SK-N-SH (cell line): ENCODE data around the gene NTM. TPM values are rescaled to one million over a fixed set of nuclear protein-coding genes. Genes with fewer than 3 reads are reported as not detected.

Source experiments
- CTCF ChIA-PET: fragments of 300-600, 350-600 bp; formaldehyde crosslinking; extraction: SDS; loops from one replicate; lab custom pipeline; 2021; lab: Yijun Ruan, JAX
- POLR2A ChIA-PET: fragments of 350-600 bp; sonication (Branson Sonifier 250); formaldehyde crosslinking; extraction: SDS; loops from one replicate; lab custom pipeline; 2020; ENCODE audit warnings: antibody characterized with exemption, inconsistent platforms; lab: Yijun Ruan, JAX
- DNase-seq: peaks from one replicate; pipeline ENCODE4 v3.0.0; 2012
- H2AFZ ChIP-seq: fragments of 200-600 bp; sonication (generic); 2 replicates; pipeline ENCODE4 v1.8.1; 2016; ENCODE audit warnings: antibody characterized with exemption, mild to moderate bottlenecking, low read depth
- H3F3A ChIP-seq: fragments of 200-600 bp; sonication (generic); replicated peaks from 2 replicates; pipeline ENCODE3; 2016; ENCODE audit warnings: antibody characterized with exemption, mild to moderate bottlenecking; ENCODE audit not compliant: insufficient read depth
- H3K27ac ChIP-seq, 2 experiments: fragments of 200-500 bp in 1 of 2; fragments of 200-600 bp in 1 of 2; sonication (Bioruptor generic) in 1 of 2; sonication (generic), shearing (Covaris generic) in 1 of 2; 2 replicates each; pipeline versions ENCODE4 v1.5.1 to v1.6.1; 2014 to 2016; ENCODE audit warnings: low read depth in 2 of 2, inconsistent platforms in 1 of 2, low read length in 1 of 2, mild to moderate bottlenecking in 1 of 2, mixed read lengths in 1 of 2
- H3K27me3 ChIP-seq: fragments of 200-600 bp; sonication (generic), shearing (Covaris generic); 2 replicates; pipeline ENCODE4 v1.6.1; 2016; ENCODE audit warnings: mixed run types; ENCODE audit not compliant: insufficient read depth
- H3K36me3 ChIP-seq, 2 experiments: fragments of 200-500 bp in 1 of 2; fragments of 200-600 bp in 1 of 2; sonication (Bioruptor generic) in 1 of 2; sonication (generic) in 1 of 2; replicated peaks in 1 of 2; 2 replicates each; pipeline versions ENCODE3 to v1.5.1; 2014 to 2016; ENCODE audit warnings: low read length in 1 of 2, mild to moderate bottlenecking in 1 of 2; ENCODE audit not compliant: insufficient read depth in 2 of 2, control insufficient read depth in 1 of 2
- H3K4me1 ChIP-seq, 2 experiments: fragments of 200-500 bp in 1 of 2; fragments of 200-600 bp in 1 of 2; sonication (Bioruptor generic) in 1 of 2; sonication (generic), shearing (Covaris generic) in 1 of 2; 2 replicates each; pipeline versions ENCODE4 v1.5.1 to v1.6.1; 2014 to 2016; ENCODE audit warnings: low read depth in 1 of 2, low read length in 1 of 2, mixed run types in 1 of 2; ENCODE audit not compliant: insufficient read depth in 2 of 2, control insufficient read depth in 1 of 2
- H3K4me2 ChIP-seq: fragments of 200-600 bp; sonication (generic), shearing (Covaris generic); 2 replicates; pipeline ENCODE4 v1.6.1; 2017; ENCODE audit warnings: mixed run types
- H3K4me3 ChIP-seq, 2 experiments: fragments of 200-500 bp in 1 of 2; fragments of 200-600 bp in 1 of 2; sonication (Bioruptor generic) in 1 of 2; sonication (generic), shearing (Covaris generic) in 1 of 2; 2 replicates each; pipeline versions ENCODE4 v1.5.1 to v1.8.1; 2014 to 2016; ENCODE audit warnings: low read depth in 2 of 2, inconsistent platforms in 1 of 2, low read length in 1 of 2, mild to moderate bottlenecking in 1 of 2, mixed read lengths in 1 of 2, moderate library complexity in 1 of 2
- H3K79me2 ChIP-seq: fragments of 200-600 bp; sonication (generic); 2 replicates; pipeline ENCODE4 v1.8.1; 2017; ENCODE audit warnings: mild to moderate bottlenecking; ENCODE audit not compliant: insufficient read depth
- H3K9ac ChIP-seq: fragments of 200-600 bp; sonication (generic); 2 replicates; pipeline ENCODE4 v1.6.1; 2017; ENCODE audit warnings: mixed run types
- H3K9me2 ChIP-seq: fragments of 200-600 bp; sonication (generic); 2 replicates; pipeline ENCODE4 v1.6.1; 2017; ENCODE audit warnings: mixed run types
- H3K9me3 ChIP-seq: fragments of 200-600 bp; sonication (generic); 2 replicates; pipeline ENCODE4 v1.6.1; 2017; ENCODE audit warnings: mixed run types, mild to moderate bottlenecking, moderate library complexity
- H4K20me1 ChIP-seq: fragments of 200-600 bp; sonication (generic); 2 replicates; pipeline ENCODE4 v1.6.1; 2017; ENCODE audit warnings: mild to moderate bottlenecking, mixed run types; ENCODE audit not compliant: insufficient read depth
- CHD2 ChIP-seq: fragments of 150-350 bp; IDR thresholded peaks from 2 replicates; pipeline ENCODE4 v1.6.1; 2018; ENCODE audit warnings: low read length; ENCODE audit not compliant: partially characterized antibody
- CTCF ChIP-seq: fragments of 200-600 bp; sonication (generic); IDR thresholded peaks from 2 replicates; pipeline ENCODE4 v1.6.1; 2017; ENCODE audit warnings: antibody characterized with exemption, mild to moderate bottlenecking, moderate library complexity
- EP300 ChIP-seq, 2 experiments: IDR thresholded peaks; 2 replicates each; pipeline versions ENCODE4 v1.4.0 to v1.6.1; 2012; ENCODE audit warnings: borderline replicate concordance in 1 of 2, low read depth in 1 of 2, low read length in 1 of 2
- EZH2phosphoT487 ChIP-seq: fragments of 200-600 bp; sonication (generic); IDR thresholded peaks from 2 replicates; pipeline ENCODE4 v1.6.1; 2017; ENCODE audit warnings: low read depth, mixed run types, mild to moderate bottlenecking, antibody characterized with exemption, moderate library complexity, borderline replicate concordance
- FOSL2 ChIP-seq: IDR thresholded peaks from 2 replicates; pipeline ENCODE4 v1.4.0; 2012; ENCODE audit warnings: low read depth, mild to moderate bottlenecking, moderate library complexity, borderline replicate concordance
- FOXJ3 ChIP-seq: sonication (generic); formaldehyde crosslinking; IDR thresholded peaks from 2 replicates; pipeline ENCODE4 v1.5.1; 2020; ENCODE audit warnings: mild to moderate bottlenecking, missing genetic modification reagents
- FOXM1 ChIP-seq: IDR thresholded peaks from 2 replicates; pipeline ENCODE4 v1.4.0; 2012; ENCODE audit warnings: low read depth, mild to moderate bottlenecking
- GABPA ChIP-seq: IDR thresholded peaks from 2 replicates; pipeline ENCODE4 v1.4.0; 2012; ENCODE audit warnings: low read depth, mild to moderate bottlenecking
- GATA2 ChIP-seq: sonication (generic); formaldehyde crosslinking; IDR thresholded peaks from 2 replicates; pipeline ENCODE4 v1.5.0; 2020; ENCODE audit warnings: mild to moderate bottlenecking, missing genetic modification reagents
- IRF3 ChIP-seq: fragments of 150-350 bp; IDR thresholded peaks from 2 replicates; pipeline ENCODE4 v1.6.1; 2016; ENCODE audit warnings: mild to moderate bottlenecking, low read depth, low read length
- JUND ChIP-seq: IDR thresholded peaks from 2 replicates; pipeline ENCODE4 v1.4.0; 2012
- MEF2A ChIP-seq: IDR thresholded peaks from 2 replicates; pipeline ENCODE4 v1.4.0; 2012; ENCODE audit warnings: low read depth, borderline replicate concordance
- NFIC ChIP-seq: IDR thresholded peaks from 2 replicates; pipeline ENCODE4 v1.4.0; 2012; ENCODE audit warnings: borderline replicate concordance
- NRF1 ChIP-seq: IDR thresholded peaks from 2 replicates; pipeline ENCODE4 v1.6.1; 2012; ENCODE audit warnings: low read depth, mild to moderate bottlenecking, low read length
- POLR2AphosphoS5 ChIP-seq: IDR thresholded peaks from 2 replicates; pipeline ENCODE4 v1.6.1; 2012; ENCODE audit warnings: low read depth, low read length
- RFX5 ChIP-seq: IDR thresholded peaks from 2 replicates; pipeline ENCODE4 v1.6.1; 2012; ENCODE audit warnings: mild to moderate bottlenecking, improper control_type of control experiment, low read length
- SMC3 ChIP-seq: IDR thresholded peaks from 2 replicates; pipeline ENCODE4 v1.6.1; 2012; ENCODE audit warnings: low read depth, low read length, improper control_type of control experiment
- TEAD4 ChIP-seq: IDR thresholded peaks from 2 replicates; pipeline ENCODE4 v1.4.0; 2012; ENCODE audit warnings: mild to moderate bottlenecking, borderline replicate concordance; ENCODE audit not compliant: insufficient read depth
- USF1 ChIP-seq: IDR thresholded peaks from 2 replicates; pipeline ENCODE4 v1.4.0; 2012; ENCODE audit warnings: low read depth, borderline replicate concordance
- WGBS: methylation state at CpG from one replicate; pipeline ENCODE4 v1.1.6; 2017; ENCODE audit warnings: low lambda C conversion rate; 5-methylcytosine and 5-hydroxymethylcytosine counted together
- polyA plus RNA-seq, 3 experiments: library from polyadenylated mRNA; depleted of rRNA; stranded (reverse); fragments of >200 nt; gene quantifications; 2 replicates each; pipeline ENCODE4 v1.2.3, GENCODE V29; 2012

The NTM gene
- polyA plus RNA-seq, 1 of the 3 experiments (the other 2 are of a cell fraction), result 20.0 TPM

GRCh38 chr11:132005887-132006286 is 635.5 kb downstream of the NTM start:
- Histone ChIP-seq H3K9me2 (no peaks in the 10 kb centered on the region), H3K36me3 (no peaks in the 10 kb centered on the region), H3K4me1 (peaks cover 0 to 6% of the 10 kb centered on the region in 2 experiments; a peak in 2 of 4 replicates), H3K79me2 (no peaks in the 10 kb centered on the region), H3K27me3 (no peaks in the 10 kb centered on the region), H3K4me3 (no peak overlapping the region), H3K4me2 (no peak overlapping the region), H3K27ac (no peak overlapping the region), H3K9me3 (no peaks in the 10 kb centered on the region), H3F3A (no peaks in the 10 kb centered on the region), H2AFZ (no peak overlapping the region), H3K9ac (no peak overlapping the region), H4K20me1 (no peaks in the 10 kb centered on the region)
- POLR2A ChIA-PET, result no interaction called here
- no peak for DNase-seq
- WGBS, result 86% methylated on average over 4 of the region's 4 CpGs
- CTCF ChIA-PET, result no interaction called here
- TF ChIP-seq NFIC, result no peak
- TF ChIP-seq GABPA, result no peak
- TF ChIP-seq IRF3, result no peak
- TF ChIP-seq FOXJ3, result no peak
- TF ChIP-seq NRF1, result no peak
- TF ChIP-seq SMC3, result no peak
- TF ChIP-seq USF1, result no peak
- no peak for TF ChIP-seq JUND
- no peak for TF ChIP-seq EP300 (IDR thresholded peaks at IDR 0.05; ENCODE audit: borderline replicate concordance in 1 of 2, low read depth in 1 of 2, low read length in 1 of 2)
- TF ChIP-seq EZH2phosphoT487, result no peak
- no peak for TF ChIP-seq FOSL2
- TF ChIP-seq RFX5, result no peak
- no peak for TF ChIP-seq CTCF
- TF ChIP-seq TEAD4, result no peak
- no peak for TF ChIP-seq GATA2 (CRISPR knock-in tag)
- no peak for TF ChIP-seq POLR2AphosphoS5
- no peak for TF ChIP-seq FOXM1
- TF ChIP-seq MEF2A, result no peak
- TF ChIP-seq CHD2, result no peak
